RWPE2 (cell line): ENCODE measurements around the gene SMCO1.

ENCODE experiments used
- ATAC-seq: fragments of 200-7000 bp; cut with Tn5 transposase; 3 replicates; pipeline ENCODE4 v1.9.1; 2021; ENCODE audit warnings: low read depth
- DNase-seq: peaks from one replicate; pipeline ENCODE4 v3.0.0-alpha.2; 2020; ENCODE audit warnings: low spot score
- H3K27ac ChIP-seq: fragments of 450-650 bp; 2 replicates; pipeline ENCODE4 v1.5.1; 2017; ENCODE audit warnings: mild to moderate bottlenecking; ENCODE audit not compliant: poor library complexity, severe bottlenecking
- H3K27me3 ChIP-seq: fragments of 250-450 bp; sonication (Bioruptor Pico); 2 replicates; pipeline ENCODE4 v1.5.1; 2021; ENCODE audit warnings: mild to moderate bottlenecking, moderate library complexity; ENCODE audit not compliant: insufficient read depth, poor library complexity, severe bottlenecking
- H3K36me3 ChIP-seq: fragments of 250-450 bp; sonication (Bioruptor Pico); 2 replicates; pipeline ENCODE4 v1.5.1; 2020; ENCODE audit warnings: low read depth, mild to moderate bottlenecking, moderate library complexity
- H3K4me1 ChIP-seq: fragments of 250-450 bp; sonication (Bioruptor Pico); 2 replicates; pipeline ENCODE4 v1.5.1; 2021; ENCODE audit warnings: mild to moderate bottlenecking, moderate library complexity; ENCODE audit not compliant: insufficient read depth, poor library complexity, severe bottlenecking
- H3K4me3 ChIP-seq: fragments of 250-450 bp; sonication (Bioruptor Pico); 2 replicates; pipeline ENCODE4 v1.5.1; 2021; ENCODE audit warnings: mild to moderate bottlenecking, moderate library complexity; ENCODE audit not compliant: severe bottlenecking
- H3K9me3 ChIP-seq: fragments of 250-450 bp; sonication (Bioruptor Pico); 2 replicates; pipeline ENCODE4 v1.5.1; 2021; ENCODE audit warnings: mild to moderate bottlenecking, moderate library complexity; ENCODE audit not compliant: severe bottlenecking
- TF ChIP-seq, protein P1 (sequence below): fragments of 450-650 bp; IDR thresholded peaks from one replicate; pipeline ENCODE4 v1.5.1; 2017; ENCODE audit warnings: mild to moderate bottlenecking, moderate library complexity; ENCODE audit not compliant: poor library complexity, severe bottlenecking

SMCO1 gene

DNA sequence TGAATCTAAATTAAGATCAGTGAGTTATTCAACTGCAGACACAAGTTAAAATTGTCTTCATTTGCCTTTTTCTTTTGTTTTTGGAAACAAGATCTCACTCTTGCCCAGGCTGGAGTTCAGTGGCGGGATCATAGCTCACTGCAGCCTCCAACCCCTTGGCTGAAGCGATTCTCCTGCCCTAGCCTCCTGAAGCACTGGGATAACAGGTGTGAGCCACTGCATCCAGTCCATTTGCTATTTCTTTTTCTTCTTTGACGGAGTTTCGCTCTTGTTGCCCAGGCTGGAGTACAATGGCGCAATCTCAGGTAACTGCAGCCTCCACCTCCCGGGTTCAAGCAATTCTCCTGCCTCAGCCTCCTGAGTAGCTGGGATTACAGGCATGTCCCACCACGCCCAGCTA is 21.9 kb downstream of the SMCO1 start:
- Histone ChIP-seq H3K9me3 (no peaks in the 10 kb centered on the region), H3K4me3 (no peak overlapping the region), H3K36me3 (peaks cover 24% of the 10 kb centered on the region), H3K4me1 (no peaks in the 10 kb centered on the region), H3K27ac (no peak overlapping the region), H3K27me3 (no peaks in the 10 kb centered on the region)
- DNase-seq (no peak), ATAC-seq (no peak)
- TF ChIP-seq, protein P1, sequence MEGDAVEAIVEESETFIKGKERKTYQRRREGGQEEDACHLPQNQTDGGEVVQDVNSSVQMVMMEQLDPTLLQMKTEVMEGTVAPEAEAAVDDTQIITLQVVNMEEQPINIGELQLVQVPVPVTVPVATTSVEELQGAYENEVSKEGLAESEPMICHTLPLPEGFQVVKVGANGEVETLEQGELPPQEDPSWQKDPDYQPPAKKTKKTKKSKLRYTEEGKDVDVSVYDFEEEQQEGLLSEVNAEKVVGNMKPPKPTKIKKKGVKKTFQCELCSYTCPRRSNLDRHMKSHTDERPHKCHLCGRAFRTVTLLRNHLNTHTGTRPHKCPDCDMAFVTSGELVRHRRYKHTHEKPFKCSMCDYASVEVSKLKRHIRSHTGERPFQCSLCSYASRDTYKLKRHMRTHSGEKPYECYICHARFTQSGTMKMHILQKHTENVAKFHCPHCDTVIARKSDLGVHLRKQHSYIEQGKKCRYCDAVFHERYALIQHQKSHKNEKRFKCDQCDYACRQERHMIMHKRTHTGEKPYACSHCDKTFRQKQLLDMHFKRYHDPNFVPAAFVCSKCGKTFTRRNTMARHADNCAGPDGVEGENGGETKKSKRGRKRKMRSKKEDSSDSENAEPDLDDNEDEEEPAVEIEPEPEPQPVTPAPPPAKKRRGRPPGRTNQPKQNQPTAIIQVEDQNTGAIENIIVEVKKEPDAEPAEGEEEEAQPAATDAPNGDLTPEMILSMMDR = no peak

DNA sequence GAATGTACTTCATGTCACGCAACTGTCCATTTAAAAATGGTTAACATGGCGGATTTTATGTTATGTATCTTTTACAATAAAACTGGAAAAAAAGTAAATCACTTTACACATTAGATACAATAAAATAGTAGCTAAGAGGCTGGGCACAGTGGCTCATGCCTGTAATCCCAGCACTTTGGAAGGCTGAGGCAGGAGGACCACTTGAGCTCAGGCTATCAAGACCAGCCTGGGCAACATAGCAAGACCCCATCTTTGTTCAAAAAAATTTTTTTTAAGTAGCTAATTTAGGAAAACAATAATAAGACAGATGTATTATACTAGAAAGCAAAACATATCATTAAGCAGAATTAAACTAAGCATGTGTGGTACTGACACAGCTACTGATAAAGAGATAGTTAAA is 23.1 kb downstream of the SMCO1 start:
- Histone ChIP-seq H3K4me3 (no peak overlapping the region), H3K4me1 (no peaks in the 10 kb centered on the region), H3K27me3 (no peaks in the 10 kb centered on the region), H3K9me3 (no peaks in the 10 kb centered on the region), H3K27ac (no peak overlapping the region), H3K36me3 (peaks cover 34% of the 10 kb centered on the region)
- no peak for ATAC-seq
- TF ChIP-seq, protein P1 = no peak
- DNase-seq = no peak

DNA sequence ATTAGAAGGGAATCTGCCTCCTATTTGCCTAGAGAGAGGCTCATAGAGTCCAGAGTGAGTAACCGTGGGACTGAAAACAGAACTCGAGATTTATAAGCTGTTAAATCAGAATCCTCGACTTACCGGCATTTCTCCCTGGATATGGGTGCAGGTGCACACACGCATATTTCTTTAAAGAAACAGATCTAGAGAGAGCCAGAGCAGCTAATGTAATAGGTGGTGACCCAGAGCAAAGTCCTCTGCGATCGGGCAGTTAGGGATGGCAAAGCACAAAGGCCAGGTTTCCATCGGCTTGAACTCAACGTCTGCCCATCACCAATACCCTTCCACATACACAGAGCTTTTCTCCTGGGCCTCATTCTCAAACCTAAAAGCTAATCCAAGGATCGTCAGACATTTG is 25.4 kb downstream of the SMCO1 start:
- DNase-seq (no peak), ATAC-seq (no peak)
- Histone ChIP-seq H3K27ac (no peak overlapping the region), H3K4me3 (no peak overlapping the region), H3K4me1 (no peaks in the 10 kb centered on the region), H3K27me3 (no peaks in the 10 kb centered on the region), H3K9me3 (no peaks in the 10 kb centered on the region), H3K36me3 (peaks cover 38% of the 10 kb centered on the region)
- TF ChIP-seq, protein P1 = no peak

DNA sequence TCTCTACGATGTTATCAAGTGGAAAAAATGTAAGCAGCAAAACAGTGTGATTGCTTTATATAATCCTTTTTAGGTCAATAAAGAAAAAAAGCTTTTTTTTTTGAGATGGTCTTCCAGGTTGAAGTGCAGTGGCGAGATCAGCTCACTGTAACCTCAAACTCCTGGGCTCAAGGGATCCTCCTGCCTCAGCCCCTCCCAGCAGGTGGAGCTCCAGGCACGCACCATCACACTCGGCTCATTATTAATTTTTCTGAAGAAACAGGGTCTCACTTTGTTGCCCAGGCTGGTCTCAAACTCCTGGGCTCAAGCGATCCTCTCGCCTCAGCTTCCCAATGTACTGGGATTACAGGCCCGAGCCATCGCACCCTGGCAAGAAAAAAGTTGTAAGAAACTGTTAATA is 28.9 kb downstream of the SMCO1 start:
- DNase-seq = no peak
- Histone ChIP-seq H3K9me3 (no peaks in the 10 kb centered on the region), H3K36me3 (peaks cover 66% of the 10 kb centered on the region), H3K4me3 (no peak overlapping the region), H3K4me1 (no peaks in the 10 kb centered on the region), H3K27ac (no peak overlapping the region), H3K27me3 (no peaks in the 10 kb centered on the region)
- TF ChIP-seq, protein P1 = peak; percentile 50
- no peak for ATAC-seq

DNA sequence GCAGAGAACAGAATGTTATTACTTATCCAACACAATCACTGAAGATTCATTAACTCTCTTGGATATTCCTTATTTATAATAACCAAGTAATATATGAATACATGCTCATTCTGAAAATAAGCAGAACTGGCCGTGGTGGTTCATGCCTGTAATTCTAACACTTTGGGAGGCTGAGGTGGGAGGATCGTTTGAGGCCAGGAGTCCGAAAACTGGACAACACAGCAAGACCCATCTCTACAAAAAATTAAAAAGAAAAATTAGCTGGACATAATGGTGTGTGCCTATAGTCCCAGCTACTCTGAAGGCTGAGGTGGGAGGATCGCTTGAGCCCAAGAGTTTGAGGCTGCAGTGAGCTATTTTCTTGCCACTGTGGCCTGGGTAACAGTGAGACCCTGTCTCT is 37.5 kb downstream of the SMCO1 start:
- Histone ChIP-seq H3K27ac (no peak overlapping the region), H3K4me3 (no peak overlapping the region), H3K9me3 (no peaks in the 10 kb centered on the region), H3K27me3 (no peaks in the 10 kb centered on the region), H3K36me3 (peaks cover 82% of the 10 kb centered on the region), H3K4me1 (no peaks in the 10 kb centered on the region)
- DNase-seq (no peak), ATAC-seq (no peak)
- TF ChIP-seq, protein P1 = no peak
